Suppressor macrophage treated with lipopolysaccharide for 4 hours (primary cell): ENCODE data around the gene SEMA6A.

Experiments
- DNase-seq: peaks from one replicate; pipeline ENCODE4 v3.0.0-alpha.2; 2020

The SEMA6A gene

DNA sequence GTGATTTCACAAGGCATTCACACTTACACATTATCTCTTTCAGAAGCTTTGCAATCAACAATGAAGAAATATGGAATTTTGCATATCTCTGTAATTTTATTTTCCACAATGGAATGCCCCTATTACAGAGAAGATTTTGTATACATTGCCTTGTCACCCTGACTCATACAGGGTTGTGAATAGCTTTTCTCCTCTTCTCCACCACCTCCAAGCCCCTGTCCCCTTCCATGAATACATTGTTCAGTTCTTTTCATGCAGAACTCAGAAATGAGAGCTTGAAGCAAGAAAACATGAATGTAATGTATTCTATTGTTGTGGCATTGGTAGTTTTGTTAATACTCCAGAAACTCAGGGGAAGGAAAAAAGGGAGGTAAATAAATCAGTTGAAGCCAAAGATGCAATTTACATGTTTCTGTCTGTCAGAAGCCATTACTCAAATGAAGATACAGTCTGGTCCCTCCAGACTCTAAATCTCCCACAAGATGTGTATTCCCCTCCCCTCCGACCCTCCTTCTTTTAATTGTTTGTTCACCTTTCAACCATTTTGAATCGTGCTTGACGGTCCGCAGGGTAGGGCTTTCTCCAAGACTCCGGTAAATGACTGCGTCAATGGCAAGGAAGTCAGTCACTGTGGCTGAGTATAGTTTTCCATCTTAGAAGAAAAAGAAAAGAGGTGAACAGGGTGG, 86.1 kb downstream of the SEMA6A start:
- peak; percentile 3 for DNase-seq

- DNase-seq, result no peak
Observed at GRCh38 chr5:116487045-116487444, 87.6 kb downstream of the SEMA6A start.

- DNase-seq, result no peak
Observed at GRCh38 chr5:116486588-116486987, 88.0 kb downstream of the SEMA6A start.

- DNase-seq, result no peak
Observed at GRCh38 chr5:116484645-116485044, 90.0 kb downstream of the SEMA6A start.

DNA sequence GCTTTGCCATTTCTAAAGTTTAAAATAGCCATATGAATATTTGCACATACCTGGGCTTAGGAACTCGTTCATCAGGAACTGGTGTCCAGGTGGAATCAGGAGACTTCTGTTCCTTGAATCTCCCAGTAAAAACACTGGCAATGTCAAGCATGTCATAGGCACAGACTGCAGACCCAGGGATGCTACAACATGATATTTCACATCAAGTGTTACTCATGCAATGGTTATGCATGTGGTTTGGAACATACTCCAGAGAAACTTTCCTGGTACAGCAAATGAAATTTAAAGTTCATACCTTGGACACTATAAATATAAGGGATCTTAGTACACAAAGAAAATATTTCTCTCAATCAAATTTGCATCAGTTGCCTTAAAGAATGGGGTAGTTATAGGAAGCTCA, 92.2 kb downstream of the SEMA6A start:
- no peak for DNase-seq

DNA sequence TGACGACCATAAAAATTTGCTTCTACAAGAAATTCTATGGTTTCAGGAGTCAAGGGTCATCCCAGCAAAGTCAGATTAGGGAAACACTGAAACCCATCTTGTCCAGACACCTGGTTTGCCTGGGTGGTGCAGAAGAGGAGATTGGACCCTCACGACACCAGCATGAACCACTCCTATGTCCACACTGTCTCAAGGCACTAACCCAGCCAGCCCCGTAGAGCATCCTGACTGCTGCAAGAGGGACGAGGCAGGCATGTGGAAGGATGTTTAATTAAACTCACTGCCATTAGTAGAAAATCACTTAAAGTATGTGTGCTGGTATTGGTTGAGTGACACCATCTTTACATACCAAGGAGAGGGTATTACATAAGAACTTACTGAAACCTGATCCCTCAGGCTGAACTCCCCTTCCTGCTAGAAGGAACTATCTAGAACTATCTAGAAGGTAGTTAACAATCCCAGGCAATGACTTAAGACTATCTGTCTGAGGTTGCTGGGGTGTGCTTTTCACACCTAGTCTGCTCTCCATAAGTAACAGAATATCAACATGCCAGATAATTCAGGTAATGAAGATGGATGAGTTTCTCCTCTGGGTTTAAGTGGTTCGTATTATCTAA, 93.6 kb downstream of the SEMA6A start:
- DNase-seq, result no peak

DNA sequence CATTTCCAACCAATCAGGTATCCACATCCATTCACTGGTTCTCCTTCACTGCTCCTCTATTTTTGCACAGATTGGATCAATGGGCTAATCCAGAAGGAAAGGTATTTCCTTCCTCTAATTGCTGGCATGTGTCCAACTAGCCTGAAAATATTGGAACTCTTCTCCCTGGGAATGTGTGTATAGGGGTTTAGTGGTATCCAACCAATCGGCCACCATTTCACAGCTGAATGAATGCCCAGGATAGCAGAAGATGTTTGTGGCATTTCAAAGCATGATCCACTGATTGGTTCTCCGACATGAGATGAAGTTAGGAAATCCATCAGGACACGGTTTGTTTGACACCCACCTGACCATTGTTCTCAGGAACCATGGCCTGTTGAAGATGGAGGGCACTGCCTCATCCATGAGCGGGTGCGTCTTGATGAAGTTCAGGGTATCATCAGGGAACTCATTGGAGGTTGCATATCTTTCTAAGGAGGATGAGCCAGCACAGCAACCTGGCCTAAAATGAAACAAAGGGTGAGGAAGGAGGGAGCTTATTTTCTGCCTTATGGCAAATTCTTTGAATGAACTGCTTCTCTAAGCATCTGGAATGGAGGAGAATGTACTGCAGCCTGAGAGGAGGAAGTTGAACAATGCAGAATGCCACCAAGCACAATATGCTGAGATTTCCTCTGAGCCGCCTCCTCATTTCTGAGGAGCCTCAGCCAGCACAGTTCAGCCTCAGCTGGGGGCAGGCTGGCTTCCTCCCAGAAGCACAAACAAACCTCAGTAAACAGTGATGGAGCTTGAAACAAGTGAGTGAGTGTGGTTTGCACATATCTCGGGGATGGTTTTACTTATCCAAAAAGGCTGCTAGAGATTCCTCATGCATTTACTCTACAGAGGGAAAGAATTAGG, 94.6 kb downstream of the SEMA6A start:
- DNase-seq, result no peak

GRCh38 chr5:116478491-116478890, 96.1 kb downstream of the SEMA6A start:
- no peak for DNase-seq

DNA sequence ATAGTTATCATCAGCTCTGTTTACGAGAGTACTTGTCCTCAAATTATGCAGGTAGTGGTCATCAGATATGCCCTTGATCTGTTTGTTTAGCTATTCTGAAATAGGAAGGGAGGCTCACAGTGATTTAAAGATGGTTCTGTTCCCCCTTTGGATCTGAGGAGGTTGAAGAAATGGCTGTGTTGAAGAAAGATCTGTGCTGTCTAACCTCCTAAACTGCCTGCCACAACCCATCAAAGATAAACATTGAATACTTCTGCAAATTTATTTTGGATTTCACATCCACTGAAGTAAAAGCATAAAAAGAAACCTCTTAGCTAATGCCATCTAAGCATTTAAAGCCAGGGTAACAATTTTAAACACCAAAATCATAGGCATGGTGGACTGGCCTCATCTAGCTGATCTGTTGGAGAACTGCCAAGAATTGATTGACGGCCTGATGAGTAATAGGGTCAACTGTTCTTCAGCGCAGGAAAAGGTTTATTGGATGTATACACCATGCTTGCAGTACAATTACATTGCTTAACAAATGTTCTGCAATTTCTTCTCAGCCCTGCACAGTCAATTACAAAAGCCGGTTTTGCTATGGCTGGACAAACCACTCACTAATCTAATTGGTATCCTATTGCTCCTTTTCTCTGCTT, 97.6 kb downstream of the SEMA6A start:
- DNase-seq, result no peak

DNA sequence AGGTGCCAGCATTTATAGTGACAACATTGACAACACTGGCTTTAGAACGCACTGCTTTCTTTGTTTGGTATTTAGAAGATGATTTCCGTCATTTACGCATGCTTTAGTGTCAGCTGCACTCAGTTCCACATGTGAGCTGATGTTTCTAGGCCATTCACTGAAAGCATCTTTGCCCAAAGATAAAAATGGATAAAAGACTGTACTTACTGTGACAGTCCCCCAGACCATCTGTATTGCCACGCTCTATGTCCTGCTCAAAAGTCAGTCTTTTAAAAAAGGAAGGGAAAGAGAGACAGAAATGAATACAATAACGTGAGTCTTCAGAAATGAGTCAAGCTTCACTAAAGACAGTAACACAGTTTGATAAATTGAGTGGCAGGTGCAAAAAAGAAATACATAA, 99.3 kb downstream of the SEMA6A start:
- DNase-seq, result no peak

DNA sequence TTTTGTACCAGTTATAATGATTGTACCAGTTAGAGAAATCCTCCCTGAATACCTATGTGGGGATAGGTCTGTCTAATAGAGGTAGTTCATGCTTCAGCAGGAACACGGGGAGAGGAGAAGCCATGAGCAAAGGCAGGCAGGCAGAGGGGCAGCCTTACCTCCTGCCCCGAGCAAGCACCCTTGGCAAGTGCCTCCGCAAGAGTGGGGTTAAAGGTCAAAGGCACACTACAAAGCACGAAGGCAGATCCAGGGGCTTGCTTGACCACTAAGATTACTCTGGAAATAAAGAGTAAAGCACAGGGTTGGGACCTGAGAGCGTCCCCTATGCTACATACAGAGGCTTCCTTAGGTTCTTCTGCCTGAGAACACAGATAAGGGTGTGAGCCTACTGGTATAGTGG, 100.9 kb downstream of the SEMA6A start:
- no peak for DNase-seq

- DNase-seq, result no peak
Observed at GRCh38 chr5:116472274-116472673, 102.3 kb downstream of the SEMA6A start.

DNA sequence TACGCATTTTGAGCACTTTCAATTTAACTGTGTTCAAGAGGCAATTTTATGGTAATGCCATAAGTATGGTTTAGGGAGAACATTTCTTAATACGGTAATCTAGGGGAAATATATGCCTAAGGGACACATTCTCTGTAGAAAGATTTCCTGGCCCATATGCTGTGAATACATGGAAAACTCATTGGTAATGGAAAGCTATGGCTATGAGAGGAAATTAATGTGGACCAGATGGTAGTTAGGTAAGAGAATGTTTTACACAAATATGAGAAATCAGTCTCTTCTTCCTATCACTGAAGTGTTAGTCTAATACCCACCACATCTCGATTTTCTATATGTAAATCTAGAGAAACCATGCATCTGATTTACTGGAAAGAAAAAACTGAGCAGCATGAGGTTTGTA, 105.0 kb downstream of the SEMA6A start:
- no peak for DNase-seq

DNA sequence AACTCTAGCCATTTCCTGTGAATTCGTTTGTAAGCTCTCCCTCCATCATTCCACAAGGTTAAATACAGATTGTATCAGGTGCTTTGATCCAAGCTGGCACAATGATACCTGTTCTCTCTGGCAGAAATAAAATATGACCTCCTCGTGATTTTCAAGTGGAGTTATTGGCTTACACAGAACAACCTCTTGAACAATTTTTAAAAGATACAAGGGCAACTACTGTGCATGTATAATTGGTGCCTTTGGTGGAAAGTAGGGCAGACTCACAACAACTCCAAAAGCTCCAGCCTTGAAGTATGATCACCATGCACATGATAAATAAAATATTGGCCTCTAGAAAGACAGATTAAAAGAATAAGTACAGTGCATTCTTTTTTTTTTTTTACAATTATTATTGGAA, 106.0 kb downstream of the SEMA6A start:
- DNase-seq, result no peak

DNA sequence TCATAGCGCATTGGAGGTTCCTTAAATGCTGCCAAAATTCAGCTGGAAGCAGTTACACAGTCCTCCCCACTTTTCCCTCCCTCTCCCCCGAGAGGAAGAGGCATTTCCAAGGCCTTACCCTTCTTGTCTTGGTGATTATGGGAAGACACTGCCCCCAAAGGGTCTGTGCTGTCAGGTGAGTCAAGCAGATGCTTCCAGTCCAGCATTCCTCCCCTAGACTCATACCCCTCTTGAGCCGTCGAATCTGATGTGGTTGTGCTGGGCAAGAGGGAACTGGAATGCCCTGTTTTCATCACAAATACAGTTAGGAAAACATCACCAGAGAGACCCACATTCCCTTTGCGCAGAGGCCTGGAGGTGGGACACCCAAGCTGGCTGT, 107.2 kb downstream of the SEMA6A start:
- no peak for DNase-seq

- DNase-seq, result no peak
Observed at GRCh38 chr5:116466727-116467464, 107.7 kb downstream of the SEMA6A start.

GRCh38 chr5:116465411-116465810, 109.2 kb downstream of the SEMA6A start:
- DNase-seq, result no peak

DNA sequence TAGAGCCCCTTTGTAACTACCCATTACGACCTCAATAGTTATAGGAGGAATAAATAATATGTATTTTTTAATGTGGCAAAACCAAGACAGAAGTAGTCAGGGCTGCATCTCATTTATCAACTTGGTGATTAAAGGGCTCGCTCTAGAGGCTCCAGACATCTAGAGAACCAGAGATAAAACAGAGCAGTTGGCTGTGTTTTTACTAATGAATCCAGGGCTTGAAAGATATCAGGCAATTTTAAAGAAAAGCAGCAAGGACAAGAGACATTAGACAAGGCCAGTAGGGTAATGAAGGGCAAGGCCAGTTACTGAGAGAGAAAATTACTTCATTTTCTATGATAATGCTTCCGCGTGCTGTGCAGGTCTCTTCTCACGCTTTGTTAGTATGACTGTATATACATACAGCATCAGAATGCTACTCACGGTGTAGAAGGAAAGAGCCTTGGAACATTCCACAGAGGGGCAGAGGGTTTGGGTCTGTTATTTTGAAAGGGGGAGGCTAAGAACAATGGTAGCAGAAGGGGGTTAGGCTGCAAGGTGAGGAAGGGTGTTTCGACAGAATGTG, 110.4 kb downstream of the SEMA6A start:
- no peak for DNase-seq

- DNase-seq, result no peak
Observed at GRCh38 chr5:116462500-116462899, 112.1 kb downstream of the SEMA6A start.

DNA sequence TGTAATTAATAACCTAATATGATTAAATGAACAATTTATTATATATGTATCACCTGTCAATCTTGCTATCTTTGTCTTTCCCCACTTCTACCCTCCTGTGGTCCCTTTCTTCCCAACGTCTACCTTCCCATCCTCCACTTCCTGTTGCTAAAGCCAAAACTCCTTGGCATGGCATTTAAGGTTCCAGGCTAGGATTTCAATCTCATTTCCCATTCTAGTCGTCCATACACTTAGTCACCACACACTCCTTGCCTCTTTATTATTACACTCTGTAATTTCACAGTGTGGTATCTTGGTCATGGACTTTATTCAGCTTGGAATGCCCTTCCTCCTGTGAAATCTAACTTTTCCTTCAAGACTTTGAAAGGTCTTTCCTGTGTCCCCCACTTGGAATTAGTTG, 115.3 kb downstream of the SEMA6A start:
- no peak for DNase-seq

GRCh38 chr5:116457062-116457461, 117.6 kb downstream of the SEMA6A start:
- no peak for DNase-seq

GRCh38 chr5:116456036-116456435, 118.6 kb downstream of the SEMA6A start:
- DNase-seq, result no peak
